ENCODE results near the gene SLC2A9.

The SLC2A9 gene

DNA sequence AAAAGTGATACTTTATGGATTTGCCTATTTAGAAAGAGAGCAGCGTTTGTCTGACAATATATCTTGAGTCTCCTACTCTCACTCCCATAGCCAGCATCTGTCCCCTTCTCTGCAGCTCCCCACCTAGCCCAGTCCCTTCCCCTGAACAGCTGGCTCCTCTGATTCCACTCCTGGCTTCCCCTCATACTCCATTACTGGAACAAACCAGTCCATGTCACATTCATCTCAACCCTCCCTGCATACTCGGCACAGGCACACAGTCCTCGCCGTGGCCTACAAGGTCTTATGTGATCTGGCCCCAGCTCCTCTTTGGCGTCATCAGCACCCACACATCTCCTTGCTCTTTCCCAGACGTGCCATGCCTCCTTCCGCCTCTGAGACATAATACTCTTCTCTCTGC is 36.7 kb downstream of the SLC2A9 start:
- TF ChIP-seq TCF12 (IDR thresholded peaks at IDR 0.05; ENCODE audit: low read depth), result no peak
- no peak for TF ChIP-seq NFIC (IDR thresholded peaks at IDR 0.05)
- no peak for TF ChIP-seq RAD21 (IDR thresholded peaks at IDR 0.05; ENCODE audit: low read depth)
- TF ChIP-seq CEBPB (IDR thresholded peaks at IDR 0.05), result no peak
- no peak for TF ChIP-seq EGR1 (IDR thresholded peaks at IDR 0.05)
- TF ChIP-seq CREB1 (IDR thresholded peaks at IDR 0.05; ENCODE audit: low read depth), result no peak
- TF ChIP-seq, protein P1, sequence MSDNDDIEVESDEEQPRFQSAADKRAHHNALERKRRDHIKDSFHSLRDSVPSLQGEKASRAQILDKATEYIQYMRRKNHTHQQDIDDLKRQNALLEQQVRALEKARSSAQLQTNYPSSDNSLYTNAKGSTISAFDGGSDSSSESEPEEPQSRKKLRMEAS (IDR thresholded peaks at IDR 0.05), result no peak
- no peak for TF ChIP-seq YY1 (IDR thresholded peaks at IDR 0.05; ENCODE audit: low read depth)
- no peak for TF ChIP-seq USF1 (IDR thresholded peaks at IDR 0.05)
- TF ChIP-seq TEAD4 (IDR thresholded peaks at IDR 0.05), result no peak
- TF ChIP-seq, protein P2, sequence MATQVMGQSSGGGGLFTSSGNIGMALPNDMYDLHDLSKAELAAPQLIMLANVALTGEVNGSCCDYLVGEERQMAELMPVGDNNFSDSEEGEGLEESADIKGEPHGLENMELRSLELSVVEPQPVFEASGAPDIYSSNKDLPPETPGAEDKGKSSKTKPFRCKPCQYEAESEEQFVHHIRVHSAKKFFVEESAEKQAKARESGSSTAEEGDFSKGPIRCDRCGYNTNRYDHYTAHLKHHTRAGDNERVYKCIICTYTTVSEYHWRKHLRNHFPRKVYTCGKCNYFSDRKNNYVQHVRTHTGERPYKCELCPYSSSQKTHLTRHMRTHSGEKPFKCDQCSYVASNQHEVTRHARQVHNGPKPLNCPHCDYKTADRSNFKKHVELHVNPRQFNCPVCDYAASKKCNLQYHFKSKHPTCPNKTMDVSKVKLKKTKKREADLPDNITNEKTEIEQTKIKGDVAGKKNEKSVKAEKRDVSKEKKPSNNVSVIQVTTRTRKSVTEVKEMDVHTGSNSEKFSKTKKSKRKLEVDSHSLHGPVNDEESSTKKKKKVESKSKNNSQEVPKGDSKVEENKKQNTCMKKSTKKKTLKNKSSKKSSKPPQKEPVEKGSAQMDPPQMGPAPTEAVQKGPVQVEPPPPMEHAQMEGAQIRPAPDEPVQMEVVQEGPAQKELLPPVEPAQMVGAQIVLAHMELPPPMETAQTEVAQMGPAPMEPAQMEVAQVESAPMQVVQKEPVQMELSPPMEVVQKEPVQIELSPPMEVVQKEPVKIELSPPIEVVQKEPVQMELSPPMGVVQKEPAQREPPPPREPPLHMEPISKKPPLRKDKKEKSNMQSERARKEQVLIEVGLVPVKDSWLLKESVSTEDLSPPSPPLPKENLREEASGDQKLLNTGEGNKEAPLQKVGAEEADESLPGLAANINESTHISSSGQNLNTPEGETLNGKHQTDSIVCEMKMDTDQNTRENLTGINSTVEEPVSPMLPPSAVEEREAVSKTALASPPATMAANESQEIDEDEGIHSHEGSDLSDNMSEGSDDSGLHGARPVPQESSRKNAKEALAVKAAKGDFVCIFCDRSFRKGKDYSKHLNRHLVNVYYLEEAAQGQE (IDR thresholded peaks at IDR 0.05; ENCODE audit: low read depth), result no peak
- TF ChIP-seq EP300 (IDR thresholded peaks at IDR 0.05; ENCODE audit: borderline replicate concordance), result no peak
- TF ChIP-seq FOXM1 (IDR thresholded peaks at IDR 0.05; ENCODE audit: borderline replicate concordance, low read depth), result no peak
- no peak for TF ChIP-seq ZBTB7A (IDR thresholded peaks at IDR 0.05; ENCODE audit: low read depth)
- no peak for TF ChIP-seq TAF1 (IDR thresholded peaks at IDR 0.05; ENCODE audit: low read depth)

DNA sequence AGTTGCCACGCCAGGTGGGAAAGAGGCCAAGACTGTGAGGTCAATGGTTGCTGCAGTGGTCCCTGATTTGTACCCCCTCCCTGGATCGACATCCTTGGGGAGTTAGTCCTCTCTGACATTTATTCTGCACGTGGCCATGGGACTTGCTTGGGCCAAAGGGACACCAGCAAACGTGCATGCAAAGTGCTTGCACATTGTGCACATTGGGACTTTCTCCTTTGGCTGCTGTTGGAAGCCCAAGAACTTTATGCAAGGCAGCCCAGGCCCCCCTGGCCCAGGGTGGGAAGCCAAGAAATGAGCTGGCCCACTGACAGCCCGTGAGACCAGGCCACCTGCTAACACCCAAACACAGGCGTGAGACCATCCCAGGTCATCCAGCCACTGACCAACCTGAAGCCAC is 38.1 kb downstream of the SLC2A9 start:
- TF ChIP-seq CREB1 (IDR thresholded peaks at IDR 0.05; ENCODE audit: low read depth) (no peak), FOXM1 (IDR thresholded peaks at IDR 0.05; ENCODE audit: borderline replicate concordance, low read depth) (no peak)

DNA sequence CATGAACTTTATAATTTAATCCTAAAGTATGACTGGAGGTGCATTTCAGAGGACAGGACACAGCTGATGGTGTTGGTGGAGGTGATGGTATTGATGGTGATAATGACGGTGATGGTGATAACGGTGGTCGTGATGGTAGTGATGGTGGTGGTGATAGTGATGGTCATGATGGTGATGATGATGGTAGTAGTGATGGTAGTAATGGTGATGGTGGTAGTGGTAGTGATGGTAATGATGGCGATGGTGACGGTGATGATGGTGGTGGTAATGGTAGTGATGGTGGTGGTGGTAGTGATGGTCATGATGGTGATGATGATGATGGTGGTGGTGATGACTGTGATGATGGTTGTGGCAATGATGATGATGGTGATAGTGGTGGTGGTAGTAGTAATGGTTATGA is 40.4 kb downstream of the SLC2A9 start:
- no peak for TF ChIP-seq FOXM1 (IDR thresholded peaks at IDR 0.05; ENCODE audit: borderline replicate concordance, low read depth)
- no peak for TF ChIP-seq EP300 (IDR thresholded peaks at IDR 0.05; ENCODE audit: borderline replicate concordance)
- no peak for TF ChIP-seq NFIC (IDR thresholded peaks at IDR 0.05)
- TF ChIP-seq, protein P1 (IDR thresholded peaks at IDR 0.05), result no peak
- TF ChIP-seq, protein P2 (IDR thresholded peaks at IDR 0.05; ENCODE audit: low read depth), result no peak
- TF ChIP-seq EGR1 (IDR thresholded peaks at IDR 0.05), result no peak
- TF ChIP-seq USF1 (IDR thresholded peaks at IDR 0.05), result no peak
- TF ChIP-seq YY1 (IDR thresholded peaks at IDR 0.05; ENCODE audit: low read depth), result no peak
- no peak for TF ChIP-seq TEAD4 (IDR thresholded peaks at IDR 0.05)

DNA sequence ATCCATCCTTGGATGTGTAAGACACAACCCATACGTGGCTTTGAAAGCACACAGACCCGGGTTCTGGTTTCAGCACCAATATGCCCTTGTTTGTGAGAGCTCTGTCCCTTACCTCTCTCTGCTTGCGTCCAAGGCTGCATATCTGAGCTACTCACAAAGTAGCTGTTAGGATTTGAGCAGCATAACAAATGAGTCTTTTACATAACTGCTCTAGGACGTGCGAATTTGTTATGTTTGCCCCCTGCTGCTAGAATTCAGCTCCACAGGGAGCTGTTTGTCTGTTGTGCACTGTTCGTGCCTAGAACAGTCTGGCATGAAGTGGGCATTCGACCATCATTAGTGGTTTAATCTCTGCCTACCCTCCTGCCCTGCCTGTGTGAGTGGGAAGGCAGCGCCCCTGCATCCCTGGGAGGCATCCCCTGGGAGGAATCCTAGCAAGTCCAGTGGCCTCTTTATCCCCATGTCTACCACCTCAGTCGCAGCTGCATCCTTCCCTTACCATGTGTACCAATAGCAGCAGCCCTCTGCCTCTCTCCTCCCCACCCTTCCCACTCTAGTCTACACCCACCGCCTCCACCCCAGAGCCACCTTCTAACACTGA is 42.1 kb downstream of the SLC2A9 start:
- TF ChIP-seq EGR1 (IDR thresholded peaks at IDR 0.05) (no peak), TCF12 (IDR thresholded peaks at IDR 0.05; ENCODE audit: low read depth) (no peak), EP300 (IDR thresholded peaks at IDR 0.05; ENCODE audit: borderline replicate concordance) (no peak), RAD21 (IDR thresholded peaks at IDR 0.05; ENCODE audit: low read depth) (no peak), TEAD4 (IDR thresholded peaks at IDR 0.05) (no peak), TAF1 (IDR thresholded peaks at IDR 0.05; ENCODE audit: low read depth) (no peak)
- TF ChIP-seq, protein P2 (IDR thresholded peaks at IDR 0.05; ENCODE audit: low read depth), result no peak
- TF ChIP-seq, protein P1 (IDR thresholded peaks at IDR 0.05), result no peak
